Measurements from ENCODE around the gene DENND5B.

DNA sequence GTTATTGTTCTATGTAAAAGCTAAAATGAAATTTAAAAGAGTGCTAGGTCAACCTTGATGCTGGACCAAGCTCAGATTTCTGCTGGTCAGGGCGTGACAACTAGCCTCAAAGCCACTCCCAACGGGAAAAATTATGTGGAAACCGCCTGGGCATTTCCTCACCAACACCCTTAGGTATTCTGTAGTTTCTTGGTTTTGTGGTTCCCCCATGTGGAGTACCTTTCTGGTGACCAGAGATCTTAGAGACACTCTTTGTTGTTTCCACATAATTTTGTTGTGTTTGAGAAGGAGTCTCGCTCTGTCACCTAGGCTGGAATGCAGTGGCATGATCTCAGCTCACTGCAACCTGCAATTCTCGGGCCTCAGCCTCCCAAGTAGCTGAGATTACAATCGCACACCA, 119.9 kb downstream of the DENND5B start:
- TF ChIP-seq, protein P1, sequence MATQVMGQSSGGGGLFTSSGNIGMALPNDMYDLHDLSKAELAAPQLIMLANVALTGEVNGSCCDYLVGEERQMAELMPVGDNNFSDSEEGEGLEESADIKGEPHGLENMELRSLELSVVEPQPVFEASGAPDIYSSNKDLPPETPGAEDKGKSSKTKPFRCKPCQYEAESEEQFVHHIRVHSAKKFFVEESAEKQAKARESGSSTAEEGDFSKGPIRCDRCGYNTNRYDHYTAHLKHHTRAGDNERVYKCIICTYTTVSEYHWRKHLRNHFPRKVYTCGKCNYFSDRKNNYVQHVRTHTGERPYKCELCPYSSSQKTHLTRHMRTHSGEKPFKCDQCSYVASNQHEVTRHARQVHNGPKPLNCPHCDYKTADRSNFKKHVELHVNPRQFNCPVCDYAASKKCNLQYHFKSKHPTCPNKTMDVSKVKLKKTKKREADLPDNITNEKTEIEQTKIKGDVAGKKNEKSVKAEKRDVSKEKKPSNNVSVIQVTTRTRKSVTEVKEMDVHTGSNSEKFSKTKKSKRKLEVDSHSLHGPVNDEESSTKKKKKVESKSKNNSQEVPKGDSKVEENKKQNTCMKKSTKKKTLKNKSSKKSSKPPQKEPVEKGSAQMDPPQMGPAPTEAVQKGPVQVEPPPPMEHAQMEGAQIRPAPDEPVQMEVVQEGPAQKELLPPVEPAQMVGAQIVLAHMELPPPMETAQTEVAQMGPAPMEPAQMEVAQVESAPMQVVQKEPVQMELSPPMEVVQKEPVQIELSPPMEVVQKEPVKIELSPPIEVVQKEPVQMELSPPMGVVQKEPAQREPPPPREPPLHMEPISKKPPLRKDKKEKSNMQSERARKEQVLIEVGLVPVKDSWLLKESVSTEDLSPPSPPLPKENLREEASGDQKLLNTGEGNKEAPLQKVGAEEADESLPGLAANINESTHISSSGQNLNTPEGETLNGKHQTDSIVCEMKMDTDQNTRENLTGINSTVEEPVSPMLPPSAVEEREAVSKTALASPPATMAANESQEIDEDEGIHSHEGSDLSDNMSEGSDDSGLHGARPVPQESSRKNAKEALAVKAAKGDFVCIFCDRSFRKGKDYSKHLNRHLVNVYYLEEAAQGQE (IDR thresholded peaks at IDR 0.05; ENCODE audit: insufficient replicate concordance, low read depth) = no peak
- TF ChIP-seq, protein P2, sequence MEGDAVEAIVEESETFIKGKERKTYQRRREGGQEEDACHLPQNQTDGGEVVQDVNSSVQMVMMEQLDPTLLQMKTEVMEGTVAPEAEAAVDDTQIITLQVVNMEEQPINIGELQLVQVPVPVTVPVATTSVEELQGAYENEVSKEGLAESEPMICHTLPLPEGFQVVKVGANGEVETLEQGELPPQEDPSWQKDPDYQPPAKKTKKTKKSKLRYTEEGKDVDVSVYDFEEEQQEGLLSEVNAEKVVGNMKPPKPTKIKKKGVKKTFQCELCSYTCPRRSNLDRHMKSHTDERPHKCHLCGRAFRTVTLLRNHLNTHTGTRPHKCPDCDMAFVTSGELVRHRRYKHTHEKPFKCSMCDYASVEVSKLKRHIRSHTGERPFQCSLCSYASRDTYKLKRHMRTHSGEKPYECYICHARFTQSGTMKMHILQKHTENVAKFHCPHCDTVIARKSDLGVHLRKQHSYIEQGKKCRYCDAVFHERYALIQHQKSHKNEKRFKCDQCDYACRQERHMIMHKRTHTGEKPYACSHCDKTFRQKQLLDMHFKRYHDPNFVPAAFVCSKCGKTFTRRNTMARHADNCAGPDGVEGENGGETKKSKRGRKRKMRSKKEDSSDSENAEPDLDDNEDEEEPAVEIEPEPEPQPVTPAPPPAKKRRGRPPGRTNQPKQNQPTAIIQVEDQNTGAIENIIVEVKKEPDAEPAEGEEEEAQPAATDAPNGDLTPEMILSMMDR (IDR thresholded peaks at IDR 0.05; ENCODE audit: insufficient read depth, low read length) = no peak
- TF ChIP-seq SPI1 (IDR thresholded peaks at IDR 0.05; ENCODE audit: borderline replicate concordance, low read depth) (no peak), GABPA (IDR thresholded peaks at IDR 0.05; ENCODE audit: low read depth) (no peak)
